NCI-H526 (cell line): Measurements from ENCODE around the gene SPR.
A peak's percentile ranks its signal among the peaks of the same experiment; 100 is the strongest.

Experiments used
- DNase-seq, 2 experiments: peaks; one replicate each; lab custom pipeline; 2025; lab: John Stamatoyannopoulos, UW

Gene SPR

GRCh38 chr2:72887032-72887739 is at the start of gene SPR:
TSS of gene SPR (plus strand) at chr2:72887408. CDS start at chr2:72887433, 25 bp downstream.
- peak; percentile 48 to 92 for DNase-seq

GRCh38 chr2:72840066-72840465 is 47.1 kb upstream of the SPR start:
- DNase-seq, result no peak

DNA sequence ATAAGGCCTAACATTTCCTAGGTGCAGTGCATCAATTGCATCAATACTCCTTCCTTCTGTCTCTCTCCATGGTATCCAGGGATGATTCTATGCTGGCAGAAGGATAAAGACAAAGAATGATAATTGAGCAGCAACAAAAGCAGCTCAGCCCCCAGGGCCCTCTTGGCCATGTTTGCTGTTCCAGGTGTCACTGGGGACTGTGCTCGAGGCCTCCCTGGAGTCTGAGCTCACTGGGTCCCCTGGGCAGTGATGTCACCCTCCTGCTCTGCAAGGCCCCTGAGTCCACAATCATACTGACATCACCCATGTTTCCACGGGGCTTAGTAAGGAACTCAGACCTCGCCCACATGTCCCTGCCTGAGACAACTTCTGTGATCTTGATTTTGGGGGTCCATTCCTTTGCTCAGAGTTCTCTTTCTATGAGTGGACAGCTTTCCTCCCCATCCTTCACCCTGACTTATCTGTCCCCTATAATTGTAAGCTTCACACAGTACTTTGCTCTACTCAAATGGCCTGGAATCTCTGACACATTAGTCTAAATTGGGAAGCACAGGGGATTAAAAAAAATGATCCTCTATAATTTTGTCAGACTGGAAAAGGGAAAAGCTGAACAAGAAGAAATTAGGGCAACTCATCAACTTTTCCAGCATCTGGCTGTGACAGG is 45.6 kb upstream of the SPR start:
- DNase-seq, result no peak

DNA sequence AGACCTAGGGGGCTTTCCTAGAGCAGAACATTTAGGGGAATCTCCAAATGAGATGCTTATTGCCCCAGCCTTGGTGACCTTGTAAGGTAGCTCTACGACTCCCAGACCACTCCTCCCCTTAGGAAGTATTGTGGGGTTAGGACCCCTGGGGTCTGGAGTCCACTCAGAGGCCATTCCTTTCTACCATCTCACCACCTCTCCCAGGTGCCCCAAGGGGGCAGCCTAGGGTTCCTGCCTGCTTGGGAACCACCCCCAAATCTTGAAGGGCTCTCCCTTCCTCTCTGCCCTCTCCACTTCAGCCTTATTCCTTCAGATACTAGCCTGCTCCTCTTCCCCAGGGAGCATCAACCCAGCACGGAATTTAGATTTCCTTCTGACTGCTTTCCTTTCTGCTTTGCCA is 43.9 kb upstream of the SPR start:
- DNase-seq, result no peak

DNA sequence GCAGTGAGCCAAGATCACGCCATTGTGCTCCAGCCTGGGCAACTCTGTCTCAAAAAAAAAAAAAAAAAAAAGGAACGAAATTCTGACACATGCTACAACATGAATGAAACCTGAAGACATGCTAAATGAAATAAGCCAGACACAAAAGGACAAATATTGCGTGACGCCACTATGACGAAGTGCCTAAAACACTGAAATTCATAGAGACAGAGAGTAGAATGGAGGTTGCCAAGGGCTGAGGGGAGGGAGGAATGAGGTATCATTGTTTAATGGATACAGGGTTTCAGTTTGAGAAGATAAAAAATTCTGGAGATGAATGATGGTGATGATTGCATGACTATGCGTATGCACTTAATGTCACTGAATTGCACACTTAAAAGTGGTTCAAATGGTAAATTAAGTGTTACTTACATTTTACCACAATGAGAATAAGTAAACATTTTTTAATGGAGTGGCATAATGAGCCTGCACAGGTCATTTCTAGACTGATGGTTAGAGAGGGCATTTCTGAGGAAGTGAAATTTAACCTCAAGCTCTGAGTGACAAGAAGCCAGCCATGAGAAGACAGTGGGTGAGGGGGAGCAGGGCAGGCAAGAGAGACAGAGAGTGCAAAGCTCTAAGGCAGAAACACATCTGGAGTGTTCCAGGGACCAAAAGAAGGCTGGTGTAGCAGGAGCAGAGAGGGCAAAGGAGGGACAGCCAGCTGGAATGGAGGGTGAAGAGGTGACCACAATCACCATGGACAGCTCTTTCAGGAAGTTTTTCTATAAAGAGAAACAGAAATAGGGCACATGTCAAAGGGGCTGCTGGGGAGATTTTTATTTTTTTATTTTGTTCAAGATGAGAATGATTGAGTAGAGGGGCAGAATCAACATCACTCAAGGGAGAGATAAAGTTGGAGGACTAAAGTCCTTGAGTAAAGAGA is 40.8 kb upstream of the SPR start:
- no peak for DNase-seq

- DNase-seq, result no peak
Observed at GRCh38 chr2:72847534-72848315, 39.5 kb upstream of the SPR start.

- DNase-seq, result no peak
Observed at GRCh38 chr2:72848436-72849137, 38.6 kb upstream of the SPR start.

- peak; percentile 26 to 33 for DNase-seq
Observed at GRCh38 chr2:72849138-72849462, 38.1 kb upstream of the SPR start.

DNA sequence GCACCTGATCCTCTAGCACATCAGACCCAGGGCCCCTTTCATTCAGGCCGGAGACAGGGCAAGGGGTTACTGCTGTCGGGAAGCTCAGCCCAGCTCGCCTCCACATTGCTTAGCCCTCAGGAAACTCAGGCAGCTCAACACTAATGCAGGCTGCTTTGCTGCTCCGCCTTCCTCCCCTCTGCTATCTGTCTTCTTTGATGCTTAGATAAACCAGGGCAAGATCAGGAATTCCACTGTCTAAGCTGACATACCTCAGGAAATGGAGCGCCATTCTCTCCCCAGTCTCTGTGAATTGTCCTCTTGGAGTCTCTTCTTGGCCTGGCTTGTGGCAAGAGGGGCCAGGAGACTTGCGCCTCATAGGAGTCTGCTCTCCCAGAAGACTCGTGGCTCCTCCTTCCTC is 35.9 kb upstream of the SPR start:
- DNase-seq, result no peak

- peak; percentile 74 to 93 for DNase-seq
Observed at GRCh38 chr2:72859831-72860262, 27.4 kb upstream of the SPR start.

DNA sequence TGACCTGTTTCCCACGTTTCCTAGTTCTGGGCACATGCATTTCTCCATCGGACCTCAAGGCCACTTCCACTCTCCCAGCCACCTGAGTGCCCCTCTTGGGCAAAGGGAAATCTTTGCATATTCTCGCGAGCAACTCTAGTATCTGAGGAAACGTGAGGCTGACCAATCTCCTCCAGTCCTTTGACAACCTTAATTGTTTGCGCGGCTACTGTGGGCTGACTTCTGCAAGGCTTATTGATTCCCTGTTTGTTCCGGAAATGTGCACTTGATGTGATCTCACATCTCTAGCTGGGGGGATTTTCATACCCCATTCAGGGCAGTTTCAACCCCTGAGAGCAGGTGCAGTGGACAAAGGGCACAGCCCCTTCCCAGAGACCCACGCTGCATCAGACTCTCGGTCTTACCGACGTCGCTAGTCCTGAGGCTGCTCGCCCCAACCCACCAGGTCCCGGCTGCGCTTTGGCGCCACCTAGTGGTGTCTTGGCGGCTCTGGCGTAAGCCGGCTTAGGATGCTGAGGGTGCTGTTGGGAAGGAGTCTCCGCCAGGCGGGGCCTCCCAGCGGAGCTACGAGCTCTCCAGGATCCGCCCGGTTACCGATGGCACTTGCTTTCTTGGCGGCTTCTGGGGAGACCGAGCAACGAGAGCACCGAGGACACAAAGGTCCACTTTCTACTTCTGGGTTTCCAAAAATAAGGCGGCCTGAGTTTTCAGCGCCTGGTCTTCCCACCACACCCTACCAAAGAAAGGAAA is 24.8 kb upstream of the SPR start:
- peak; percentile 84 to 95 for DNase-seq

DNA sequence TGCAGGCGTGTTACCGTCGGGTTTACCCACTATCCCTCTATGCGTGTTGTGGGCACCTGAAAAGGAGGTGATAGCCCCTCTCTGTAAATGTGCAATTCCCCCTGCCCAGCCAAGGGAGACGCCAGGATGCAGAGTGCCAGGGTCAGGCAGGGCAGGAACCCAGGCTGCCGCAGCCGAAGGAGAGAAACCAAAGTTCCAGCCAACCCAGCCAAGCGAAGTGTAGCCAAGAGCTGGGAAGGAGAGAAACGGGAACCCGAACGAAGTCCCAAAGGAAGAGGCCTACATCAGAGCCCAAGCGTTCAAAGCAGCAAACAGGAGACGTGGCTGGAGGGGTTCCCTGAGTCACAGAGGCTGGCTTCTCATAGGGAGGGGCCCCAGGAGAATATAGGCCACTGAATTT is 24.2 kb upstream of the SPR start:
- peak in 1 of 2 experiments; percentile 32 for DNase-seq

GRCh38 chr2:72864500-72864899 is 22.7 kb upstream of the SPR start:
- DNase-seq, result no peak

- no peak for DNase-seq
Observed at GRCh38 chr2:72871060-72871459, 16.1 kb upstream of the SPR start.

DNA sequence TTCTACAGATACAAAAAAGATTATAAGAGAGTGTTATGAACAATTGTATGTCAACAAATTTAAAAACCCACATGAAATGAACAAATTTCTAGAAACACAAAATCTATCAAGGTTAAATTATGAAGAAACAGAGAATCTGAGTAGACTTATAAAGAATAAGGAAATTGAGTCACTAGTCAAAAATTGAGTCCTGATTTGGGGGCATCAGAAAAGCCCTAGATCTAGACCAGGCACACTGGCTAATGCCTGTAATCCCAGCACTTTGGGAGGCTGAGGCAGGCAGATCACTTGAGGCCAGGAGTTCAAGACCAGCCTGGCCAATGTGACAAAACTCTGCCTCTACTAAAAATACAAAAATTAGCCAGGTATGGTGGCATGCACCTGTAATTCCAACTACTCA is 15.3 kb upstream of the SPR start:
- DNase-seq, result no peak

- DNase-seq, result no peak
Observed at GRCh38 chr2:72883356-72883962, 3.7 kb upstream of the SPR start.

DNA sequence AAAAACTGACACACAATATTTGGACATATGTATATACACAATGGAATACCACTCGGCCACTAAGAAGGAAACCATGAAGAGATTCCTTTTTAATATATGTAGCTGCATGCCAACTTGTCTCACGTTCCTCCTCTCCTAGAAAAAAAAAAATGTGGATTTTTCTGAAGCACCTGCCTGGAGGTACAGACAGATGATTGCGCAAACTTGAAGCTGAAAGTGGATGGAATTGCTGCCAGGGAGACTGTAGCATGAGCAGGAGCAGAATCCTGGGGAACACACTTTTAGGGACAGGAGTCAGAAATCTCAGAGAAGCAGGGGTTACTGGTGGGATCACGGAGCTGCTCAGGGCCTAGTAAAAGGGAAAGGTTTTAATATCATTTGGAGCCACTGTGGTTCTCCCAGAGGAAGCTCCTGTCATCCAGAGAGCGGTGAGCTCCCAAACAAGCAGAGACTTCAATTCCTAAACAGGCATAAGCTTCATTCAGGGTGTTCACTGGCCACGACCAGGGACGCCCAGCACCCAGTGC is 640 bp upstream of the SPR start:
- peak in 1 of 2 experiments; percentile 35 for DNase-seq

- peak; percentile 86 to 94 for DNase-seq
Observed at GRCh38 chr2:72887740-72888437, 681 bp downstream of the SPR start.
